Measurements from ENCODE around the gene SLC38A10.

DNA sequence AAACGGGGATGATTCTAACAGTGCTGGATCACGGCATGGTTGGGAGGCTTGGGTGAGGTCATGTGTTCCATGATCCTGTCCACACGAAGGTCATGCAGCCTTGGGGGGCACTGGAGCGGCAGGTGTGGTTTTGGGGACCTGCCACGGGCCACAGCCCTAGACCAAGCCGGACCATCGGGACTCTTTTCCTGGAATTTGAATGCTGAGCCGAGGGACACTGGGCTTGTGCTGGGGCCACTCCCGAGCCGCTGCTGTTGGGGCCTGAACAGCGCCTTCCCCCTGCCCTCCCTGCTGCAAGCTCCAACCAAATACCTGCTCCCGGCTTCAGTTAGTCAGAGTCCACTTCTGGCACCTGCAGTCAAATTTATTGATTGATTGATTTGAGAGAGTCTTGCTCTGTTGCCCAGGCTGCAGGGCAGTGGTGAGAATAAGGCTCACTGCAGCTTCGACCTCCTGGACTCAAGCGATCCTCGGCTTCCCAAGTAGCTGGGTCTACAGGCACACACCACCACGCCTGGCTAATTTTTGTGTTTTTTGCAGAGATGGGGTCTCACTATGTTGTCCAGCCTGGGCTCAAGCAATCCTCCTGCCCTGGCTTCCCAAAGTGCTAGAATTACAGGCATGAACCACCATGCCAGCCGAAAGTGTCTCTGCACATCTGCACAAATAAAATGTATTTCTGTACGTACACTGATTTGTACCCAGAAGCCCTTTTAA lies 37.2 kb upstream of the SLC38A10 start:
- TF ChIP-seq, protein P1, sequence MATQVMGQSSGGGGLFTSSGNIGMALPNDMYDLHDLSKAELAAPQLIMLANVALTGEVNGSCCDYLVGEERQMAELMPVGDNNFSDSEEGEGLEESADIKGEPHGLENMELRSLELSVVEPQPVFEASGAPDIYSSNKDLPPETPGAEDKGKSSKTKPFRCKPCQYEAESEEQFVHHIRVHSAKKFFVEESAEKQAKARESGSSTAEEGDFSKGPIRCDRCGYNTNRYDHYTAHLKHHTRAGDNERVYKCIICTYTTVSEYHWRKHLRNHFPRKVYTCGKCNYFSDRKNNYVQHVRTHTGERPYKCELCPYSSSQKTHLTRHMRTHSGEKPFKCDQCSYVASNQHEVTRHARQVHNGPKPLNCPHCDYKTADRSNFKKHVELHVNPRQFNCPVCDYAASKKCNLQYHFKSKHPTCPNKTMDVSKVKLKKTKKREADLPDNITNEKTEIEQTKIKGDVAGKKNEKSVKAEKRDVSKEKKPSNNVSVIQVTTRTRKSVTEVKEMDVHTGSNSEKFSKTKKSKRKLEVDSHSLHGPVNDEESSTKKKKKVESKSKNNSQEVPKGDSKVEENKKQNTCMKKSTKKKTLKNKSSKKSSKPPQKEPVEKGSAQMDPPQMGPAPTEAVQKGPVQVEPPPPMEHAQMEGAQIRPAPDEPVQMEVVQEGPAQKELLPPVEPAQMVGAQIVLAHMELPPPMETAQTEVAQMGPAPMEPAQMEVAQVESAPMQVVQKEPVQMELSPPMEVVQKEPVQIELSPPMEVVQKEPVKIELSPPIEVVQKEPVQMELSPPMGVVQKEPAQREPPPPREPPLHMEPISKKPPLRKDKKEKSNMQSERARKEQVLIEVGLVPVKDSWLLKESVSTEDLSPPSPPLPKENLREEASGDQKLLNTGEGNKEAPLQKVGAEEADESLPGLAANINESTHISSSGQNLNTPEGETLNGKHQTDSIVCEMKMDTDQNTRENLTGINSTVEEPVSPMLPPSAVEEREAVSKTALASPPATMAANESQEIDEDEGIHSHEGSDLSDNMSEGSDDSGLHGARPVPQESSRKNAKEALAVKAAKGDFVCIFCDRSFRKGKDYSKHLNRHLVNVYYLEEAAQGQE (IDR thresholded peaks at IDR 0.05; ENCODE audit: borderline replicate concordance in 1 of 2, low read depth in 1 of 2, low read length in 2 of 2) = no peak
- no peak for TF ChIP-seq ZBTB1 (CRISPR knock-in tag; IDR thresholded peaks at IDR 0.05; ENCODE audit: borderline replicate concordance)

All from HepG2 (cell line).